HepG2 (cell line): ENCODE results near the gene GOT1. TPM values are rescaled to one million over a fixed set of nuclear protein-coding genes. Genes with fewer than 3 reads are reported as not detected.

Source experiments
- CEBPG ChIP-seq: IDR thresholded peaks from 2 replicates; pipeline ENCODE4 v1.6.1; 2016
- ETV6 ChIP-seq: sonication (generic); formaldehyde crosslinking; conservative IDR thresholded peaks from 2 replicates; pipeline ENCODE4 v1.4.0; 2020; ENCODE audit warnings: missing genetic modification reagents
- FOXO1 ChIP-seq: sonication (generic); formaldehyde crosslinking; IDR thresholded peaks from 2 replicates; pipeline ENCODE4 v1.4.0; 2020; ENCODE audit warnings: missing genetic modification reagents
- HNRNPLL ChIP-seq: fragments of 200-400 bp; formaldehyde crosslinking; IDR thresholded peaks from 2 replicates; pipeline ENCODE4 v1.6.1; 2017; ENCODE audit warnings: mild to moderate bottlenecking, low read depth, low read length; ENCODE audit not compliant: poor library complexity, severe bottlenecking
- HOXA9 ChIP-seq: sonication (generic); formaldehyde crosslinking; IDR thresholded peaks from 2 replicates; pipeline ENCODE4 v1.8.1; 2022; ENCODE audit warnings: missing genetic modification reagents, mild to moderate bottlenecking, moderate library complexity, borderline replicate concordance
- KLF9 ChIP-seq: IDR thresholded peaks from 2 replicates; pipeline ENCODE4 v1.6.1; 2016; ENCODE audit warnings: low read depth
- LCORL ChIP-seq, 2 experiments: fragments of 450-650 bp in 1 of 2; sonication (generic) in 1 of 2; formaldehyde crosslinking in 1 of 2; IDR thresholded peaks; 2 replicates each; pipeline versions ENCODE4 v1.5.0 to v1.6.1; 2017 to 2020; ENCODE audit warnings: antibody characterized with exemption in 1 of 2, missing genetic modification reagents in 1 of 2
- MBNL3 ChIP-seq: fragments of 250-450 bp; sonication (Bioruptor Pico); conservative IDR thresholded peaks from 2 replicates; pipeline ENCODE4 v1.8.0; 2022; ENCODE audit warnings: mild to moderate bottlenecking, inconsistent platforms
- MEIS2 ChIP-seq: sonication (generic); formaldehyde crosslinking; IDR thresholded peaks from 2 replicates; pipeline ENCODE4 v1.9.0; 2021; ENCODE audit warnings: mild to moderate bottlenecking, missing genetic modification reagents
- NFATC3 ChIP-seq: sonication (generic); formaldehyde crosslinking; IDR thresholded peaks from 2 replicates; pipeline ENCODE4 v1.5.1; 2020; ENCODE audit warnings: mild to moderate bottlenecking, missing genetic modification reagents
- PCBP1 ChIP-seq: fragments of 200-400 bp; formaldehyde crosslinking; IDR thresholded peaks from 2 replicates; pipeline ENCODE4 v1.6.1; 2017; ENCODE audit warnings: mild to moderate bottlenecking, low read depth, low read length, borderline replicate concordance
- SP1 ChIP-seq, 2 experiments: fragments of 450-650 bp in 1 of 2; sonication (generic) in 1 of 2; formaldehyde crosslinking in 1 of 2; IDR thresholded peaks; 2 replicates each; pipeline versions ENCODE4 v1.4.0 to v1.6.1; 2016 to 2020; ENCODE audit warnings: missing genetic modification reagents in 1 of 2
- ZBTB8A ChIP-seq: sonication (generic); formaldehyde crosslinking; IDR thresholded peaks from 2 replicates; pipeline ENCODE4 v1.4.0; 2020; ENCODE audit warnings: mild to moderate bottlenecking, low read depth, missing genetic modification reagents, borderline replicate concordance
- ZKSCAN8 ChIP-seq: IDR thresholded peaks from 2 replicates; pipeline ENCODE4 v1.6.1; 2016; ENCODE audit warnings: borderline replicate concordance, missing genetic modification reagents, missing compliant biosample characterization
- ZNF121 ChIP-seq: sonication (generic); formaldehyde crosslinking; IDR thresholded peaks from 2 replicates; pipeline ENCODE4 v1.5.0; 2020; ENCODE audit warnings: mild to moderate bottlenecking, missing genetic modification reagents
- ZNF264 ChIP-seq: sonication (generic); formaldehyde crosslinking; IDR thresholded peaks from 2 replicates; pipeline ENCODE4 v1.4.0; 2020; ENCODE audit warnings: missing genetic modification reagents
- ZNF7 ChIP-seq: IDR thresholded peaks from 2 replicates; pipeline ENCODE4 v1.6.1; 2016; ENCODE audit warnings: missing biosample characterization, missing genetic modification reagents
- ZNF746 ChIP-seq: sonication (generic); formaldehyde crosslinking; IDR thresholded peaks from 2 replicates; pipeline ENCODE4 v1.8.0; 2022; ENCODE audit warnings: mild to moderate bottlenecking, missing genetic modification reagents
- ZNF777 ChIP-seq: sonication (generic); formaldehyde crosslinking; IDR thresholded peaks from 2 replicates; pipeline ENCODE4 v1.4.0; 2020; ENCODE audit warnings: missing genetic modification reagents
- polyA plus RNA-seq, 8 experiments: library from polyadenylated mRNA; depleted of rRNA in 3 of 8; stranded (reverse) in 7 of 8; unstranded in 1 of 8; fragments of >200 nt; fragmentation: Illumina TruSeq in 4 of 8; extraction: Trizol in 4 of 8; gene quantifications; 2 replicates each; pipeline versions ENCODE4 v1.2.1 to v1.2.3, GENCODE V29; 2011 to 2016; ENCODE audit warnings: low read depth in 4 of 8, missing spikeins in 1 of 8, mixed read lengths in 1 of 8; ENCODE audit not compliant: insufficient read depth in 1 of 8
- total RNA-seq, 5 experiments: library from RNA; depleted of rRNA; stranded (reverse); fragments of >200 nt; fragmentation: Illumina TruSeq; extraction: Trizol; gene quantifications; 2 replicates each; pipeline ENCODE4 v1.2.3, GENCODE V29; 2016; ENCODE audit warnings: low read depth in 1 of 5
- TF ChIP-seq, protein P1 (sequence below): sonication (generic); formaldehyde crosslinking; IDR thresholded peaks from 2 replicates; pipeline ENCODE4 v1.9.0; 2021; ENCODE audit warnings: missing genetic modification reagents, mild to moderate bottlenecking, borderline replicate concordance
- TF ChIP-seq, protein P2 (sequence below): sonication (generic); formaldehyde crosslinking; conservative IDR thresholded peaks from 2 replicates; pipeline ENCODE4 v1.8.0; 2022; ENCODE audit warnings: missing genetic modification reagents
- TF ChIP-seq, protein P3 (sequence below): sonication (generic); formaldehyde crosslinking; IDR thresholded peaks from 2 replicates; pipeline ENCODE4 v1.4.0; 2020; ENCODE audit warnings: mild to moderate bottlenecking, missing genetic modification reagents

The GOT1 gene
- total and polyA plus RNA-seq, 2 of the 13 experiments (the other 11 are each of a cell fraction or from before 2014, with no cell fraction given) = 81.2 to 102 TPM

DNA sequence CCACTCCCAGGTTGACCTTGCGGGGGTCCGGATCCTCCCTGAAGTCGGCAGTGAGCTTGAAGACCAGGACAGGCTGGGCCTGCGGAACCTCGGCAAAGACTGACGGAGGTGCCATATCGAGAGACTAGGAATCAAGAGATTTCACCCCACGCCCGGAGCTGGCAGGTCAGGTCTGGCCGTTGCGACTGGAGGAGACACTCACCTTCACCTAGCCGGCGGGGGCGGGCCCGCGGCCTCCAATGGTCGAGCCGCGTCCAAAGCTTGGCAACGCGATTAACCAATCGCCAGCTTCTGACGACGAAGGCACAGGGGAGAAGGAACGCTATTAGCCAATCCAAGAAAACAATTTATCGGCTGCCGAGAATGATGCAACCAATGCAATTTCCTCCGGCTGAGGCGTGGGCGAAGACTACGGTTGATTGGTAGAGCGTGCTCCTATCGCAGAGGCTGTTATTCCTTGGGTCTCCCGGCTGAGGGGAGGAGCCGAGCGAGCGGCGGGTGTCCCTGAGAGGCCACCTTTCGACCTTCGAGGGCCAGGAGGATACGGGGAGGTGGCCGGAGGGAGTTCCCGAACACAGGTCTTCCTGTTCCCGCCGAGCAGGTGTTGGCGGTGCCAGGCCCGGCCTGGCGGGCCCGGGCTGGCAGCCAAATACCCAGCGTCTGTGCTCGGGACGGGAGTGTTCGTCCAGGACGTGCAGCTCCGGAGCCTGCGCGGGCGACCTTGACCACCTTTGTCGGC, at the start of gene GOT1 (continued):
- TF ChIP-seq, protein P1, sequence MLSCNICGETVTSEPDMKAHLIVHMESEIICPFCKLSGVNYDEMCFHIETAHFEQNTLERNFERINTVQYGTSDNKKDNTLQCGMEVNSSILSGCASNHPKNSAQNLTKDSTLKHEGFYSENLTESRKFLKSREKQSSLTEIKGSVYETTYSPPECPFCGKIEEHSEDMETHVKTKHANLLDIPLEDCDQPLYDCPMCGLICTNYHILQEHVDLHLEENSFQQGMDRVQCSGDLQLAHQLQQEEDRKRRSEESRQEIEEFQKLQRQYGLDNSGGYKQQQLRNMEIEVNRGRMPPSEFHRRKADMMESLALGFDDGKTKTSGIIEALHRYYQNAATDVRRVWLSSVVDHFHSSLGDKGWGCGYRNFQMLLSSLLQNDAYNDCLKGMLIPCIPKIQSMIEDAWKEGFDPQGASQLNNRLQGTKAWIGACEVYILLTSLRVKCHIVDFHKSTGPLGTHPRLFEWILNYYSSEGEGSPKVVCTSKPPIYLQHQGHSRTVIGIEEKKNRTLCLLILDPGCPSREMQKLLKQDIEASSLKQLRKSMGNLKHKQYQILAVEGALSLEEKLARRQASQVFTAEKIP = no peak
- TF ChIP-seq SP1 (IDR thresholded peaks at IDR 0.05) = no peak
- TF ChIP-seq SP1 (CRISPR knock-in tag; IDR thresholded peaks at IDR 0.05) = no peak; the same call in none of the 2 replicates
- TF ChIP-seq CEBPG = peak; percentile 98
- TF ChIP-seq MBNL3 (CRISPR knock-in tag) = no peak
- no peak for TF ChIP-seq NFATC3 (CRISPR knock-in tag)
- TF ChIP-seq LCORL (IDR thresholded peaks at IDR 0.05) = no peak
- TF ChIP-seq LCORL (CRISPR knock-in tag; IDR thresholded peaks at IDR 0.05) = peak; percentile 27; the same call in 1 of the 2 replicates
- no peak for TF ChIP-seq ETV6 (CRISPR knock-in tag)
- no peak for TF ChIP-seq ZBTB8A (CRISPR knock-in tag)
- no peak for TF ChIP-seq ZNF264 (CRISPR knock-in tag)
- TF ChIP-seq PCBP1 = no peak
- TF ChIP-seq ZNF746 (CRISPR knock-in tag) = 0 out of 2 replicates have a peak, but pooled peaks have one; percentile 65
- TF ChIP-seq KLF9 (CRISPR knock-in tag) = 0 out of 2 replicates have a peak, but pooled peaks have one; percentile 25
- TF ChIP-seq FOXO1 = no peak
- no peak for TF ChIP-seq ZNF121
- TF ChIP-seq, protein P2, sequence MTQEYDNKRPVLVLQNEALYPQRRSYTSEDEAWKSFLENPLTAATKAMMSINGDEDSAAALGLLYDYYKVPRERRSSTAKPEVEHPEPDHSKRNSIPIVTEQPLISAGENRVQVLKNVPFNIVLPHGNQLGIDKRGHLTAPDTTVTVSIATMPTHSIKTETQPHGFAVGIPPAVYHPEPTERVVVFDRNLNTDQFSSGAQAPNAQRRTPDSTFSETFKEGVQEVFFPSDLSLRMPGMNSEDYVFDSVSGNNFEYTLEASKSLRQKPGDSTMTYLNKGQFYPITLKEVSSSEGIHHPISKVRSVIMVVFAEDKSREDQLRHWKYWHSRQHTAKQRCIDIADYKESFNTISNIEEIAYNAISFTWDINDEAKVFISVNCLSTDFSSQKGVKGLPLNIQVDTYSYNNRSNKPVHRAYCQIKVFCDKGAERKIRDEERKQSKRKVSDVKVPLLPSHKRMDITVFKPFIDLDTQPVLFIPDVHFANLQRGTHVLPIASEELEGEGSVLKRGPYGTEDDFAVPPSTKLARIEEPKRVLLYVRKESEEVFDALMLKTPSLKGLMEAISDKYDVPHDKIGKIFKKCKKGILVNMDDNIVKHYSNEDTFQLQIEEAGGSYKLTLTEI (CRISPR knock-in tag) = no peak
- TF ChIP-seq ZNF777 (CRISPR knock-in tag) = no peak
- TF ChIP-seq, protein P3, sequence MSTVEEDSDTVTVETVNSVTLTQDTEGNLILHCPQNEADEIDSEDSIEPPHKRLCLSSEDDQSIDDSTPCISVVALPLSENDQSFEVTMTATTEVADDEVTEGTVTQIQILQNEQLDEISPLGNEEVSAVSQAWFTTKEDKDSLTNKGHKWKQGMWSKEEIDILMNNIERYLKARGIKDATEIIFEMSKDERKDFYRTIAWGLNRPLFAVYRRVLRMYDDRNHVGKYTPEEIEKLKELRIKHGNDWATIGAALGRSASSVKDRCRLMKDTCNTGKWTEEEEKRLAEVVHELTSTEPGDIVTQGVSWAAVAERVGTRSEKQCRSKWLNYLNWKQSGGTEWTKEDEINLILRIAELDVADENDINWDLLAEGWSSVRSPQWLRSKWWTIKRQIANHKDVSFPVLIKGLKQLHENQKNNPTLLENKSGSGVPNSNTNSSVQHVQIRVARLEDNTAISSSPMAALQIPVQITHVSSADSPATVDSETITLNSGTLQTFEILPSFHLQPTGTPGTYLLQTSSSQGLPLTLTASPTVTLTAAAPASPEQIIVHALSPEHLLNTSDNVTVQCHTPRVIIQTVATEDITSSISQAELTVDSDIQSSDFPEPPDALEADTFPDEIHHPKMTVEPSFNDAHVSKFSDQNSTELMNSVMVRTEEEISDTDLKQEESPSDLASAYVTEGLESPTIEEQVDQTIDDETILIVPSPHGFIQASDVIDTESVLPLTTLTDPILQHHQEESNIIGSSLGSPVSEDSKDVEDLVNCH = no peak
- no peak for TF ChIP-seq ZKSCAN8 (CRISPR knock-in tag)
- peak; percentile 47 for TF ChIP-seq HNRNPLL
- no peak for TF ChIP-seq MEIS2 (CRISPR knock-in tag)
- peak; percentile 79; the same call in 1 of the 2 replicates for TF ChIP-seq HOXA9
- no peak for TF ChIP-seq ZNF7 (CRISPR knock-in tag)
